ENCODE measurements around the gene KSR2.

KSR2 gene

DNA sequence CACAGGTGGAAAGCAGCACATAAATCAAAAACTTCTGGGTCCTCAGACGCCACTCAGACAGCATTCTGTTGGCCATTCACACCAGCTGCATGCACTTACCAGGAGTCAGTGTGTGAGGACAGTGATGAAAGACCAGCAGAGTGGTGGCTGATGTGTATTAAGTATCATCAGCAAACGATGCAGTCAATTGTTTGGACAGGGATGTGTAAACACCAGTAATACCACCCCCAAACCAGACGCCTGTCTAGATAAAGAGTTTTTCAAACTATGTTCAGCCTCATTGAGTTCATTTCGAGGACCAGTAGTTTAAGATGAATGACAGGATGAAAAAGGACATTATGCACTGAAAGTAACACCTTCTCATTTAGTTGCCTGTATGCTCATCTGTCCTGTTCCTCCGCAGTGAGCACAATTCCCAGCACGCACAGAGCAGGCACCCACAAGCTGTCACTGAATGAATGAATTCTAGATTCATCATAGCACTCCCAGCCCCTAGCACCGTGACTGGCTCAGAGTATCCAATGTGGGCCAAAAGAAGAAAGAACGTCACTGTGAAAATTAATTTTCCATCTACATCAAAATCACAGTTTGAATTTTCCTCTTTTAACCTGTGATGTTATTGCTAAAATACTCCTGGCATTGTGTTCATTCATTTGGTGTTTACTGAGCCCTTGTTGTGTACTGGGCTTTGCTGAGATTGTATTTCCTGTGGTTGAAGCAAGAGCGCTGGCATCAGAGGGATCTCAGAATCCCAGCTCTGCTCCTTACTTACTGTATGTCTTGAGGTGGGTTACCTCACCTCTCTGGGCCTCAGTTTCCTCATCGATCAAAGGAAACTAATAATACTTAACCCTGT lies 482.6 kb downstream of the KSR2 start:
- no peak for DNase-seq

DNA sequence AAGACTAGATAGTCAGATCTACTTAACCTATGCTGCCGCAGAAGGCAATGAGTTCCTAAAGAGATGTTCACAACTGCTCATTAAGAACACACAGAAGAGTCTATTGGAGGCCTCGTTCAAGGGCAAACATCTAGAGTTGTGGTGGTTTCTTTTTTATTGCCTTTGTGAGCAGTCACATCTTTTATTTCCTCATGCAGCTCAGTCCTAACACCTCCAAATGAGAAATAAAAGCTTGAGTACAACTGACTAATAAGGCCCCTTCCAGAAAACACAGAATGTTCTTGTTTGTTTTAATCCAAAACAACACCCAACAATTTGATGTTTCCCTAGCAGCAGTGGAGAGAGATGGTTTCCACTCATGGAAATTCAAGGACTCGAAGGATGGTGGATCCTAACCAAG lies 483.9 kb downstream of the KSR2 start:
- DNase-seq, result no peak

DNA sequence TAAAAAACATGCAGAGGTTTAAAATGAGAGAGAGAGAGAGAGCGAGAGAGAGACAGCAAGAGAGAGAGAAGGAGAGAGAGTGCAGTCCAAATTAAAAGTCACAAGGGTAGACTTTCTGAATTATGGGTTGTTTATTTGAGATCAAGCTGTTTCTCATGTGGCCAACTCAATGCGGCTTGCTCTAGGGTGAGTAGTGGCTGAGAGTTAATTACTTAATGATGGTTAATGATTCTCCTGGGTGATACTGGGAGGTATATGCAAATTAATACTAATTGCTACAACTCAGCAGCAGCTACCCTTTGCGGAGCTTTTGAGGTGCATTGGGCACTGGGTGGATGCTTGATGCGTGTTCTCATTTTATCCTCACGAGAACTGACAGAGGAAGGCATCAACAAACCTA lies 485.3 kb downstream of the KSR2 start:
- no peak for DNase-seq

DNA sequence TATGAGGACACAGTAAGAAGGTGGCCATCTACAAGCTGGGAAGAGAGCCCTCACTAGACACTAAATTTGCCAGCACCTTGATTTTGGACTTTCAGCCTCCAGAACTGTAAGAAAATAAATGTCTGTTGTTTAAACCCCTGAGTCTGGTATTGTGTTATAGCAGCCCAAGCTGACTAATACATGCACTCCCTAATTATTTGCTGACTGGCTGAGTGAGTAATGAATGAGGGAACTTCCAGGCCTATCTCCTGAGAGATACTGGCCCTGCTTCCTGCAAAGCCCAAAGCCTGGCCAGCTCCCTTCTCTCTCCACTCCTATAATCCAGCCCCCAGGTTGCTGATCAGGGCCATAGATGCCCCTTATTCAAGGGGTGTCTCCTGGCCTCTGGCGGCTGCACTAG lies 487.3 kb downstream of the KSR2 start:
- DNase-seq, result no peak

GRCh38 chr12:117476341-117476740 lies 492.4 kb downstream of the KSR2 start:
- no peak for DNase-seq

GRCh38 chr12:117473856-117474255 lies 494.9 kb downstream of the KSR2 start:
- DNase-seq, result no peak

GRCh38 chr12:117472983-117473382 lies 495.8 kb downstream of the KSR2 start:
- no peak for DNase-seq

DNA sequence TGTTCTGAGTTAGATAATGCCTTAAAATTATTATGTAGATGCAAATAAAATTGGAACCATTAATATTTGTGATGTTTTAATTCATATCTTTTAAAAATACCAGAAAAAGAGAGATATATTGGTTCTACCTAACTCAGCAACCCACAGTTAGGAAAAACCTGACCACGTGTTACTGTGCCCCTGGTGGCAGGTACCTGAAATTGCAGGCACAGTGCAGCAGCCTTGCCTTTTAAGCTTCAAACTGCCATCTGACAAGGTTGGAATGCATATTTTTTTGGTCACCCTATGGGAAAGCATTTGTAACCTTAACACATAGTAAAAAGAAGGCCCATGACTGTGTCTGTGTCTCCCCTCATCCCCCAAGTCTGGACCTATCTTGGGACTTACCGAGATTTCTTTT lies 498.0 kb downstream of the KSR2 start:
- DNase-seq, result no peak

- no peak for DNase-seq
Measured at GRCh38 chr12:117469883-117470483, 498.8 kb downstream of the KSR2 start.

GRCh38 chr12:117468016-117468415 lies 500.8 kb downstream of the KSR2 start:
- DNase-seq, result no peak

GRCh38 chr12:117467588-117467987 lies 501.2 kb downstream of the KSR2 start:
- no peak for DNase-seq

GRCh38 chr12:117466677-117467362 lies 502.0 kb downstream of the KSR2 start:
- DNase-seq, result no peak

- DNase-seq, result no peak
Measured at GRCh38 chr12:117461732-117462131, 507.1 kb downstream of the KSR2 start.

DNA sequence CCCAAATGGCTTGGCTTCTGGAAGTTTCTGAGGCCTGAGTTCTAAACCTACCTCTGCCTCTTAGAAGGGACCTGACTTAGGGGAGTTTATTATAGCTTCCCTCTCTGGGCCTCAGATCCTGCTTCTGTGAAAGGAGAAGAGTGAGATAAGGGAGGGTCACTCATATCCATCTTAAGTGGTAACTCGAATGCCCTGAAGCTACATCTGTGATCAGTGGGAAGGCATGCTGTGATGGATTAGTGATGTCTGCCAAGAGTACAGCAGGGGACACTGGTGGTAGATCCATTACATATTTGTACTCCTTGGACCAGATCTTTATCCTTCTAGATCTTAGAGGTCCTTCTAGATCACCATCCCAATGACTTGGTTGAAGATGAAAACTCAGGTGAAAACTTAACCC lies 509.6 kb downstream of the KSR2 start:
- DNase-seq, result no peak

GRCh38 chr12:117457189-117457588 lies 511.6 kb downstream of the KSR2 start:
- no peak for DNase-seq

GRCh38 chr12:117456076-117456475 lies 512.7 kb downstream of the KSR2 start:
- DNase-seq, result no peak

DNA sequence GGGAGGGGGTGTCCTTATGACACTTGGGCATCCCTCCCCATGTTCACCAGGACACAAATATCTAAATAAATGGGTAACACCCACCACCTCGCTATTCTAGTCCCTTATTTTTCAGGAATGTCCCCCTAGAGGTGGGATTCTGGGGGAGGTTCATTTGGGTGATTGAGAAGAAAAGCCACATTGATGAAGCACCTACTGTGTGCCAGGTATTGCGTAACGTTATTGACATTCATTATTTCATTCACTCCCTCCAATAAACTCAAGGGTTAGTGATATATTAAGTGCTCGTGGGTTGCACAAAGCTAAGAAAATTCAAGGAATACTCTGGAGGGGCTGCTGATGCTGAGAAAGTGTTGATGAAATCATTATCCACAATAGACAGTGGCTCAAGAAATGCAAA lies 514.8 kb downstream of the KSR2 start:
- DNase-seq, result no peak

DNA sequence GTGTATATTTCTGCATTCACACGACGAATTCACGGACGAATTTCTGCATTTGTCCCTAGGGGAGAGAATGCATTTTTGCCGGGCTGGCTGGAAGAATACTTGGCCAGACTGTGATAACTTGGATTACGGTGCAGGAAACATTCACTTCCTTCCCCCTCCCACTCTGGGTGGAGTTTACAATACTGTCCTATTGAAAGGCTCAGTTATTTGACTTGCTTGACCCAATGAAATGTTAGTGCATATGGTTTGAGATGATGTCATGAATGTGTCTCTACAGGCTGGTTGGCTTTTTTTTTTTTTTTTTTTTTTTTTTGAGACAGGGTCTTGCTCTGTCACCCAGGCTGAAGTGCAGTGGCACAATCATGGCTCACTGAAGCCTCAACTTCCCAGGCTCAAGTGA lies 516.7 kb downstream of the KSR2 start:
- DNase-seq, result no peak

GRCh38 chr12:117450209-117450608 lies 518.6 kb downstream of the KSR2 start:
- DNase-seq, result no peak

GRCh38 chr12:117447665-117448366 lies 521.0 kb downstream of the KSR2 start:
- no peak for DNase-seq

- DNase-seq, result no peak
Measured at GRCh38 chr12:117444781-117445180, 524.0 kb downstream of the KSR2 start.

GRCh38 chr12:117441751-117442150 lies 527.0 kb downstream of the KSR2 start:
- DNase-seq, result no peak

DNA sequence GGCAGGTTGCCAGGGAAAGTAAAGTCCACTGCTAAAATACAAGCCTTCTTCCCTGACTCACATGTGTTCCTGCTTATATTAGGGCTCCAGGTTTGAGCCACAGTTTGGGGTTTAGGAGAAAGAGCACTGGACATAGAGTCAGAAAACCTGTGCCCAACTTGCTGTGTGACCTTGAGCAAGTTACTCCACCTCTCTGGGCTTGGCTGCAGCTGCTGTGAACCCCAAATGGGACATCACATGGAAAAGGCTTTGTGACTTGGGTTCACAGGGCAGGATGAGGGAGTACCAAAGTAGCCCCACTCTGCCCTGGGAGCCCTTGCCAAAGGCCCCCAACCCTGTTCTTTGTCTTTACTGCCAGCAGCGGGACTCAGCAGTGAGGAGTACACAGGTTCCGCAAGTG lies 528.4 kb downstream of the KSR2 start:
- DNase-seq, result no peak

Measured in SW 1271 (cell line).